CD4-positive, alpha-beta T cell treated with Interleukin-6 at 100 ng/mL for 8 hours (primary cell): ENCODE data around the gene DEFB128.
"Not testable (repeated sequence)": the region's sequence is repeated elsewhere in the genome, so short reads cannot be mapped to it uniquely, and the experiment has no call there.

Experiments
- DNase-seq: peaks from one replicate; pipeline ENCODE4 v3.0.0-alpha.2; 2020; ENCODE audit warnings: mixed read lengths, low spot score

Gene DEFB128

DNA sequence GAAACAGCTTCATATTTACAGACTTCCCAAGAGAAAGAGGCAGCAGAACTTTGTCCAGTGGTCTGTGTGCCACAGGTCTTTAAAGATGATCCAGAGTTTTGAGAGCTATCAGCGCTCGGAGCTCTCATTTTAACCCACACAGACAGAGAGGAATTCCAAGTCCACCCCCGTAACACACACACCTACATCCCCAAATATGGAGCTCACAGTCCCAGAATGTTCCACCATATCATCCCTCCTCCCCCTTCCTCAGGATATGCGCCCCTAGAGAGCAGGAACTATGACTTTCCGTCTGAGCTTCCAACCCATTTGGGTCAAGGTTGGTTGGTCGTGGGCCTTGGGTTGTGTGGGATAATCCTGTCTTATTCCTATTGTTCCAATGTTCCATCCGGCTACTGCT, at the start of gene DEFB128:
TSS of gene DEFB128 (minus strand) at position 101 of the 400 bp plus-strand sequence. CDS start at position 13, 88 bp downstream.
- no peak for DNase-seq

DNA sequence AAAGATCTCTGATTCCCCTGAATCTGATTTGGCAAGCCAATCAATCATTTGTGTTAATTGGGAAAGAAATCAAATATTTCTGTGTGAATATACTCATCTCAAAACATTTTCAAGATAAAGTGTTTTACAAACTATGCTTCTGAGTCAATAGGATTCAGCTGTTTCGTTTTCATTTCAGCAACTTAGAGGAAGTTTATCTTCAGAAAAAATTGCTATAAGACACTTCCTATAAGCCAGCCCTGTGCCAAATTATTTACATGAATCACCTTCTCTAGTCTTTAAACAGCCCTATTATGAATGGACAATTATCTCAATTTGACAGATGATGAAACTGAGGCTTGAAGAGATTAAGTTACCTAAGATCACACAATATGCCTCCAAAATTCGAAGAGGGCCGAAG, 48.4 kb upstream of the DEFB128 start:
- no peak for DNase-seq

GRCh38 chr20:237489-237888, 48.0 kb upstream of the DEFB128 start:
- DNase-seq: peak; percentile 25

- DNase-seq: no peak
Measured at GRCh38 chr20:235891-236290, 46.4 kb upstream of the DEFB128 start.

DNA sequence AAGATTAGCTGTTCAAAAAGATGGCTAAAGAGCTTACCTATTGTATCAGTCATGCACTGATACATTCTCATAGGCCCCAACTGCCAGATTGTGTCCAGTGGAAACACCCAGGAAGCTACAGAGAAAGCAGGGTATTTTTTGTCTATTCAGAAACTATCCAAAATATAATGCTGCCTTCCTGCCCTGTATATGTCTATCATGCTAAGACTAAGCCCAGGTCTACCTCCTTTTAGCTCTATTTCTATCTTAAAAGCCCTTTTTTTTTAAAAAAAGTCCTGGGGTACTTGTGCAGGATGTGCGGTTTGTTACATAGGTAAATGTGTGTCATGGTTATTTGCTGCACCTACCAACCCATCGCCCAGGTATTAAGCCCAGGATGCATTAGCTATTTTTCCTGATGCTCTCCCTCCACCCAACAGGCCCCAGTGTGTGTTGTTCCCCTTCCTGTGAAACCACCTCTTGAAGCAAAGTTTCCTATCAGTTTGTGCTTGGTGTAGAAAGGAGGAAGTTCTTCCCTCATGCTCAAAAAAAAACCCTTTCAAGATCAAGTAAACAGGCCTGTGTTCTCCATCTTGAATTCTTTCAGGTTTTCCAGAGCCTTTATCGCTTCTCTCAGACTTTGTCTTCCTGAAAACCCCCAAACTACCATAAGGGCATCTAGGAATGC, 38.1 kb upstream of the DEFB128 start:
- peak; percentile 9 for DNase-seq

GRCh38 chr20:226958-227357, 37.4 kb upstream of the DEFB128 start, which contains the start of gene DEFB129:
Gene DEFB129, plus strand, starts transcription at chr20:227258. Its CDS starts 31 bp downstream, at chr20:227289.
- no peak for DNase-seq

DNA sequence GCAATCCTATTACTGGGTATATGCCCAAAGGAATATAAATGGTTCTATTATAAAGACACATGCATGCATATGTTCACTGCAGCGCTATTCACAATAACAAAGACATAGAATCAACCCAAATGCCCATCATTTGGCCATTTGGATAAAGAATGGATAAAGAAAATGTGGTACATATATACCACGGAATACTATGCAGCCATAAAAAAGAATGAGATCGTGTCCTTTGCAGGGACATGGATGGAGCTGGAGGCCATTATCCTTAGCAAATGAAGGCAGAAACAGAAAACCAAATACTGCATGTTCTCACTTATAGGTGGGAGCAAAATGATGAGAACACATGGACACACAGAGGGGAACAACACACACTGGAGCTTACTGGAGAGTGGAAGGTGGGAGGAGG, 36.4 kb upstream of the DEFB128 start:
- DNase-seq: not testable (repeated sequence)

DNA sequence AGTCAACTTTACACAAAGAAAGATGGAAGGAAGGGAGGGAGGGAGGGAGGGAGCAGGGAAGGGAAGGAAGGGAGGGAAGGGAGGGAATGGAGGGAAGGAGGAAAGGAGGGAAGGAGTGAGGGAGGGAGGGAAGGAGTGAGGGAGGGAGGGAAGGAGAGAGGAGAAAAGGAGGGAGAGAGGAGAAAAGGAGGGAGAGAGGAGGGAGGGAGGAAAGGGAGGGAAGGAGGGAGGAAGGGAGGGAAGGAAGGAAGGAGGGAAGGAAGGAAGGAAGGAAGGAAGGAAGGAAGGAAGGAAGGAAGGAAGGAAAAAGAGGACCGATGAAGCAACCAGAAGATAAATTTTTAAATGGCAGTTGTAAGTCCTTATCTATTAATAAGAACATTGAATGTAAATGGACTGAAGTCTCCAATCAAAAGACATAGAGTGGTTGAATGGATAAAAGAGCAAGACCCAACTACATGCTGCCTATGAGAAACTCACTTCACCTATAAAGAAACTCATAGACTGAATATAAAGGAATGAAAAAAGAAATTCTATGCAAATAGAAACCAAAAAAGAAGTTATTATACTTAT, 31.8 kb upstream of the DEFB128 start:
- DNase-seq: no peak

- DNase-seq: no peak
Measured at GRCh38 chr20:219290-220115, 30.0 kb upstream of the DEFB128 start.

DNA sequence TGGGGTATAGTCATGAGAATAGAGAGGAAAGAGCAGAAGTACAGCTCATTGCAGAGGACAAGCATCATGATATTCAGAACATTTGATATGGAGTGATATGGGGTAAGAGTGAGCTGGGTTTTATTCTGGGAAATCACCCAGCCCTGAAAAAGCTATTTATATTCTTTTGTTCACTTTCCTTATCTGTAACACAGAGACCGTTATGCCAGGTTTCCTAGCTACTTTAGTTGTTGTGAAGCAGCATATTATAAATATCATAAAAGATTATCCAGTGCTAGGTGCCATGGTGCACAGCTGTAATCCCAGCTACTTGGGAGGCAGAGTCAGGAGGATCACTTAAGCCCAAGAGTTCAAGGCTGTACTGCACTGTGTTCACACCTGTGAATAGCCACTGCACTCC, 27.8 kb upstream of the DEFB128 start:
- no peak for DNase-seq

- DNase-seq: no peak
Measured at GRCh38 chr20:215796-216195, 26.3 kb upstream of the DEFB128 start.

DNA sequence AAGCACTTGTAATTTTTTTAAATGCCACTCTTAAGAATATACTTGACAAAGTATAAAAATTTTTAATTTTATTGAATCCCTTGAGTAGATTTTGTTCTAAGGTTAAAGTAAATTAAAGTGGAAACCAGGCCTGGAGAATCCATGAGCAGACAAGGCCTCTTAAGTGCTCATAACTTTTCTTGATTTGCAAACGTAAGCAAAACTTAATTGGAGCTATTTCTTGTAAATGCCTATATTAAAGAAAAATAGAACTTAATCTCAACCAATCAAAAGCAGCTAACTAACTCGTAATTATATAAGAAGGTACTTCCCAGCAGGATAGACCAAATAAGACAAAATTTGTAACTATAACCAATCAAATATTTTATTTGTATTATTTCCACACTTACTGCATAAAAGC, 24.9 kb upstream of the DEFB128 start:
- DNase-seq: no peak

DNA sequence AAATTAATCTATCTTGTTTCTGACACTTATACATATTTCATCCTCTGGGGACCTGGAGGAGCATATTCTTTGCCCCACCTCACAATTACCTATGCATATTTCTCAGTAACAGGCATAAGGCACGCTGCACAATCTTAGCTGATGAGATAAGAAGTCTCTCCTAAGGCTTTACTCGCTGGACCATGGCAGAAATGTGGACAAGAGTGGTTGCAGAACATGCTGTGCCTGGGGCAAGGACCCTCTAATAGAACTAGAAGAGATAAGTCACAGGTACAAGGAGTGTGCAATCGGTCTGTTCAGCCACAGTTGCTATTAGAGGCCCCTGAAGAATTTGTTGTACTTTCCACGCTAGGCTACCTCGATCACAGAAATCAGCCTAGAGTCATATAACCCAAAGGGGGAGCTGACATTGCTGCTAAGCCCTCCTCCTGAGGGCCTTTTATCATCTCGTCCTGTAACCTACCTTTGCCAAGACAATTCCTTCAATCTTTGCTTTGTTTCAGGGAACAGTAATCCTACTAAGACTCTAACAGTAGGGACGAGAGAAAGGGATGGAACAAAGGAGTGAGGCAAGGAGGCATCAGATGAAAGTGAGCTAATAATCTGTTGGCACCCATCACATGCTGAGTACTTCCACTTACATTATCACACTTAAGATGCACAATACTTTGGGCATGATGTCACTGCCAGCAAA, 21.4 kb upstream of the DEFB128 start:
- DNase-seq: no peak

GRCh38 chr20:208942-209566, 19.5 kb upstream of the DEFB128 start:
- peak; percentile 48 for DNase-seq

GRCh38 chr20:203630-204029, 14.1 kb upstream of the DEFB128 start:
- not testable (repeated sequence) for DNase-seq

GRCh38 chr20:199996-200395, 10.5 kb upstream of the DEFB128 start:
- no peak for DNase-seq

GRCh38 chr20:198225-198624, 8.7 kb upstream of the DEFB128 start:
- no peak for DNase-seq

GRCh38 chr20:187733-188132, 1.8 kb downstream of the DEFB128 start:
- DNase-seq: no peak

DNA sequence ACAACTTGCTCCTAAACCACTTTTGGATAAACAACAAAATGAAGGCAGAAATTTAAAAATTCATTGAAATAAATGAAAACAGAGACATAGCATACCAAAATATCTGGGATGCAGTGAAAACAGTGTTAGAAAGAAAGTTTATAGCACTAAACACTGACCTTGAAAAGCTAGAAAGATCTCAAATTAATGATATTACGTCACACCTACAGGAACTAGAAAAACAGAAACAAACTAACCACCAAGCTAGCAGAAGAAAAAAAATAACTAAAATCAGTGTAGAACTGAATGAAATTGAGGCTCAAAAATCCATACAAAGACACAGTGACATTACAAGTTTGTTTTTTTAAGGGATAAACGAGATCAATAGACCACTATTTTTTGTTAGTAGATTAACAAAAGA, 5.2 kb downstream of the DEFB128 start:
- DNase-seq: no peak

DNA sequence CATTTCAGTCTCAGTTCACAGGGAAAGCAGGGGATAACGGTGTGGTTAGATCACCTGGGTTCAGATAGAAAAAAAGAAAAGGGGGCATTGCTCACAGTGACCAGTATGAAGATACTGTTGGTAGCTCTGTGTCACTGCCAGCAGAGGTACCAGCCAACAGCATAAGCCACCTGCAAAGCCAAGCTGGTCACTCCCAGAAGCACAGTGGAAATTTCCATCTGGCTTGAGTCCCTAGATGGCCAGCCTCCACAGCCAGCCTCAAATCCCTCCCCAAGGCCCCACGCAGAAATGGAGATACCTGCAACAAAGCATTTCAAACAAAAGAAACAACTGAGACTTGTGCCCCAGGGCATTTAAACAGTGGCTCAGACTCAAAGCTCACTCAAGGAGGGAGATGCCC, 20.6 kb downstream of the DEFB128 start:
- DNase-seq: no peak

DNA sequence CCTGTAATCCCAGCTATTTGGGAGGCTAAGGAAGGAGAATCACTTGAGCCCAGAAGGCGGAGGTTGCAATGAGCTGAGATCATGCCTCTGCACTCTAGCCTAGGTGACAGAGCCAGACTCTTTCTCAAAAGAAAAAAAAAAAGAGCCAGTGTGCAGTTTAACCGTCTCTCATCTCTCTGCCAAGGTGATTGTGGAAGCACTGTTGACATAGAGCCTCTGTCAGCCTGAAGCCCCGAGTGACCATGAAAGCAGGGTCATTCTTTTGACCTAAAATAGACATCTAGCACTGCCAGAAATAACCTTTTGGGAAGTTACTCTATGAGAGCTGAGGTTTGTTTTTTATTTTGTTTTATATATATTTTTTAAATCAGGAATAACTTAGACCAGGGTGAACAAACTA, 24.9 kb downstream of the DEFB128 start:
- no peak for DNase-seq

DNA sequence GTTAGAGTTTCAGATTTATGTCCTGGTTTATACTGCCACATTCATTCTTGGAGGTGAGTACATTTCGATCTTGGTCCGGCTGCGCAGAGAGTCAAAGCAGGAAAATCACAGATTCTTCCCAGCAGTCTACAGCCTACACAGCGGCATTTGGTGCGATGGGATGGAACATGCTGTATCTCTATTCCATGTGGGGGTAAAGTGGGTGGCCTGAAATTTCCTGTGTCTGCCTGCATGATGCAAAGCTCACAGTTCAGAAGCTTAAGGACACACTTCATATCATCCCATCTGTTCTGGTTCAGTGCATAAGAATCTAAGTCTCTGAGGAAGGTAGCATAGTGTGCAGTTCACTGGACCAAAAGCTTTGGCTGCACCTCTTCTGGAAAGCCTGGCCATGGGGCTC, 32.4 kb downstream of the DEFB128 start, which contains the start of gene DEFB127:
TSS of gene DEFB127 (plus strand) at position 301 of the 400 bp plus-strand sequence. CDS start at position 392, 91 bp downstream.
- no peak for DNase-seq
